Activated CD4-positive, CD25-positive, alpha-beta regulatory T cell treated with anti-CD3 and anti-CD28 coated beads, Interleukin-2, amount 50 U/mL, for 24 hours (primary cell): Measurements from ENCODE around the gene LHFPL6.

Experiments
- ATAC-seq, 2 donors: fragments of 150-1000 bp; cut with Tn5 transposase; one replicate each; pipeline ENCODE4 v1.10.0; 2021; ENCODE audit warnings: mild to moderate bottlenecking in 1 of 2, moderate library complexity in 1 of 2

Gene LHFPL6

GRCh38 chr13:39297023-39297422 lies 306.0 kb downstream of the LHFPL6 start:
- no peak for ATAC-seq

GRCh38 chr13:39296193-39296592 lies 306.8 kb downstream of the LHFPL6 start:
- no peak for ATAC-seq
